ENCODE results near the gene FBXO5. TPM values are rescaled to one million over a fixed set of nuclear protein-coding genes. Genes with fewer than 3 reads are reported as not detected.

Gene FBXO5
- total RNA-seq (10 to 100 TPM; 29.7 to 33.8 TPM), polyA plus RNA-seq (7.6 TPM)

- ChIA-PET CTCF (interaction anchor here (1.3 to 1.7 kb wide), 2 partner anchors 9 to 18 kb away, joined by 3 to 7 read pairs; no protein-coding TSS in a partner anchor), POLR2A (interaction anchor here (0.7 to 1.2 kb wide), 4 partner anchors 10 to 1593 kb away, joined by 4 to 6 read pairs (median 4); no protein-coding TSS in a partner anchor)
- no peaks in the 10 kb centered on the region for H3K36me3 ChIP-seq (ENCODE audit: insufficient read depth, low read length)
- H3K27me3 ChIP-seq (ENCODE audit: insufficient read depth, low read length, poor library complexity, severe bottlenecking): no peaks in the 10 kb centered on the region
- peak; percentile 96 to 98 (median 97) for DNase-seq
- Mint-ChIP-seq H3K9me3 (no peaks in the 10 kb centered on the region), H3K27ac (peak within 1 kb of the TSS; percentile 93 to 100 (median 98)), H3K4me3 (peak within 1 kb of the TSS; percentile 92 to 100 (median 99)), H3K27me3 (no peaks in the 10 kb centered on the region), H3K36me3 (peaks cover 0 to 17% (median 0%) of the 10 kb centered on the region in 3 donors), H3K4me1 (peaks cover 34 to 64% (median 61%) of the 10 kb centered on the region in 3 donors)
- peaks cover 28% of the 10 kb centered on the region for H3K4me1 ChIP-seq (ENCODE audit: insufficient read depth, low read length)
- no peaks in the 10 kb centered on the region for H3K9me3 ChIP-seq (ENCODE audit: low read length)
- peak within 1 kb of the TSS; percentile 75 for H3K4me3 ChIP-seq (ENCODE audit: low read length)
- H3K27ac ChIP-seq (ENCODE audit: low read depth, low read length): peak within 1 kb of the TSS; percentile 89
Measured at GRCh38 chr6:152982904-152983636, at the start of gene FBXO5. TSS of gene FBXO5 (minus strand) at chr6:152983041. CDS start at chr6:152982959, 82 bp downstream.

GRCh38 chr6:153032255-153032882, 49.5 kb upstream of the FBXO5 start:
- ChIA-PET POLR2A (no interaction called here), CTCF (no interaction called here)
- H3K27ac ChIP-seq (ENCODE audit: low read depth, low read length): no peak overlapping the region
- peaks cover 11 to 32% of the 10 kb centered on the region in 2 donors for H3K27me3 Mint-ChIP-seq
- no peak overlapping the region for H3K4me3 ChIP-seq (ENCODE audit: low read length)
- H3K4me3 Mint-ChIP-seq: no peak overlapping the region
- H3K27ac Mint-ChIP-seq: peak overlapping the region in 1 of 8 donors; percentile 12
- H3K4me1 Mint-ChIP-seq: no peaks in the 10 kb centered on the region
- H3K27me3 ChIP-seq (ENCODE audit: insufficient read depth, low read length, poor library complexity, severe bottlenecking): no peaks in the 10 kb centered on the region
- H3K36me3 ChIP-seq (ENCODE audit: insufficient read depth, low read length): no peaks in the 10 kb centered on the region
- H3K4me1 ChIP-seq (ENCODE audit: insufficient read depth, low read length): no peaks in the 10 kb centered on the region
- no peaks in the 10 kb centered on the region for H3K9me3 Mint-ChIP-seq
- H3K9me3 ChIP-seq (ENCODE audit: low read length): no peaks in the 10 kb centered on the region
- no peak for DNase-seq
- no peaks in the 10 kb centered on the region for H3K36me3 Mint-ChIP-seq

- no peaks in the 10 kb centered on the region for H3K4me1 ChIP-seq (ENCODE audit: insufficient read depth, low read length)
- H3K4me3 Mint-ChIP-seq: no peak overlapping the region
- POLR2A ChIA-PET: no interaction called here
- H3K9me3 Mint-ChIP-seq: no peaks in the 10 kb centered on the region
- no peaks in the 10 kb centered on the region for H3K36me3 ChIP-seq (ENCODE audit: insufficient read depth, low read length)
- no peaks in the 10 kb centered on the region for H3K4me1 Mint-ChIP-seq
- CTCF ChIA-PET: interaction anchor here (1.1 kb wide), 1 partner anchor 78 kb away, joined by 3 read pairs; no protein-coding TSS in a partner anchor
- no peaks in the 10 kb centered on the region for H3K36me3 Mint-ChIP-seq
- no peak overlapping the region for H3K4me3 ChIP-seq (ENCODE audit: low read length)
- peak overlapping the region in 1 of 8 donors; percentile 6 for H3K27ac Mint-ChIP-seq
- no peak overlapping the region for H3K27ac ChIP-seq (ENCODE audit: low read depth, low read length)
- H3K27me3 Mint-ChIP-seq: peaks cover 11 to 38% of the 10 kb centered on the region in 2 donors
- no peaks in the 10 kb centered on the region for H3K9me3 ChIP-seq (ENCODE audit: low read length)
- no peaks in the 10 kb centered on the region for H3K27me3 ChIP-seq (ENCODE audit: insufficient read depth, low read length, poor library complexity, severe bottlenecking)
- no peak for DNase-seq
Measured at GRCh38 chr6:153031335-153031955, 48.6 kb upstream of the FBXO5 start.

- Histone ChIP-seq H3K27me3 (ENCODE audit: insufficient read depth, low read length, poor library complexity, severe bottlenecking) (no peaks in the 10 kb centered on the region), H3K4me1 (ENCODE audit: insufficient read depth, low read length) (no peaks in the 10 kb centered on the region), H3K27ac (ENCODE audit: low read depth, low read length) (no peak overlapping the region), H3K9me3 (ENCODE audit: low read length) (no peaks in the 10 kb centered on the region), H3K36me3 (ENCODE audit: insufficient read depth, low read length) (no peaks in the 10 kb centered on the region), H3K4me3 (ENCODE audit: low read length) (no peak overlapping the region)
- POLR2A ChIA-PET: no interaction called here
- H3K9me3 Mint-ChIP-seq: no peaks in the 10 kb centered on the region
- no peaks in the 10 kb centered on the region for H3K36me3 Mint-ChIP-seq
- peaks cover 0 to 5% (median 1%) of the 10 kb centered on the region in 3 donors for H3K4me1 Mint-ChIP-seq
- no peak overlapping the region for H3K27ac Mint-ChIP-seq
- no peak overlapping the region for H3K4me3 Mint-ChIP-seq
- peaks cover 11 to 46% of the 10 kb centered on the region in 2 donors for H3K27me3 Mint-ChIP-seq
- no peak for DNase-seq
- CTCF ChIA-PET: no interaction called here
Measured at GRCh38 chr6:153028963-153029362, 46.1 kb upstream of the FBXO5 start.

GRCh38 chr6:153028286-153028685, 45.4 kb upstream of the FBXO5 start:
- no peak overlapping the region for H3K27ac ChIP-seq (ENCODE audit: low read depth, low read length)
- peaks cover 11 to 48% of the 10 kb centered on the region in 2 donors for H3K27me3 Mint-ChIP-seq
- no peak overlapping the region for H3K4me3 Mint-ChIP-seq
- peaks cover 0 to 5% (median 1%) of the 10 kb centered on the region in 3 donors for H3K4me1 Mint-ChIP-seq
- no peaks in the 10 kb centered on the region for H3K27me3 ChIP-seq (ENCODE audit: insufficient read depth, low read length, poor library complexity, severe bottlenecking)
- no peaks in the 10 kb centered on the region for H3K9me3 ChIP-seq (ENCODE audit: low read length)
- ChIA-PET POLR2A (no interaction called here), CTCF (no interaction called here)
- H3K27ac Mint-ChIP-seq: no peak overlapping the region
- H3K4me1 ChIP-seq (ENCODE audit: insufficient read depth, low read length): no peaks in the 10 kb centered on the region
- no peaks in the 10 kb centered on the region for H3K9me3 Mint-ChIP-seq
- no peak overlapping the region for H3K4me3 ChIP-seq (ENCODE audit: low read length)
- H3K36me3 Mint-ChIP-seq: no peaks in the 10 kb centered on the region
- no peak for DNase-seq
- no peaks in the 10 kb centered on the region for H3K36me3 ChIP-seq (ENCODE audit: insufficient read depth, low read length)

- H3K9me3 ChIP-seq (ENCODE audit: low read length): no peaks in the 10 kb centered on the region
- H3K4me1 Mint-ChIP-seq: peaks cover 0 to 5% (median 1%) of the 10 kb centered on the region in 3 donors
- H3K27ac Mint-ChIP-seq: no peak overlapping the region
- no peak overlapping the region for H3K27ac ChIP-seq (ENCODE audit: low read depth, low read length)
- H3K36me3 ChIP-seq (ENCODE audit: insufficient read depth, low read length): no peaks in the 10 kb centered on the region
- ChIA-PET CTCF (no interaction called here), POLR2A (no interaction called here)
- H3K36me3 Mint-ChIP-seq: no peaks in the 10 kb centered on the region
- H3K27me3 Mint-ChIP-seq: peaks cover 11 to 48% of the 10 kb centered on the region in 2 donors
- no peaks in the 10 kb centered on the region for H3K9me3 Mint-ChIP-seq
- no peak overlapping the region for H3K4me3 ChIP-seq (ENCODE audit: low read length)
- H3K27me3 ChIP-seq (ENCODE audit: insufficient read depth, low read length, poor library complexity, severe bottlenecking): no peaks in the 10 kb centered on the region
- no peaks in the 10 kb centered on the region for H3K4me1 ChIP-seq (ENCODE audit: insufficient read depth, low read length)
- no peak for DNase-seq
- H3K4me3 Mint-ChIP-seq: no peak overlapping the region
Measured at GRCh38 chr6:153027480-153027879, 44.6 kb upstream of the FBXO5 start.

- H3K4me3 Mint-ChIP-seq: no peak overlapping the region
- Histone ChIP-seq H3K9me3 (ENCODE audit: low read length) (no peaks in the 10 kb centered on the region), H3K27me3 (ENCODE audit: insufficient read depth, low read length, poor library complexity, severe bottlenecking) (no peaks in the 10 kb centered on the region), H3K27ac (ENCODE audit: low read depth, low read length) (no peak overlapping the region), H3K4me3 (ENCODE audit: low read length) (no peak overlapping the region), H3K36me3 (ENCODE audit: insufficient read depth, low read length) (no peaks in the 10 kb centered on the region), H3K4me1 (ENCODE audit: insufficient read depth, low read length) (no peaks in the 10 kb centered on the region)
- H3K9me3 Mint-ChIP-seq: no peaks in the 10 kb centered on the region
- ChIA-PET CTCF (interaction anchor here (0.9 to 3.1 kb wide), 3 partner anchors 9 to 160 kb away, joined by 3 to 9 read pairs (median 5); no protein-coding TSS in a partner anchor), POLR2A (no interaction called here)
- peaks cover 7 to 41% of the 10 kb centered on the region in 2 donors for H3K27me3 Mint-ChIP-seq
- no peak for DNase-seq
- peaks cover 0 to 5% (median 1%) of the 10 kb centered on the region in 3 donors for H3K4me1 Mint-ChIP-seq
- no peaks in the 10 kb centered on the region for H3K36me3 Mint-ChIP-seq
- H3K27ac Mint-ChIP-seq: no peak overlapping the region
Measured at GRCh38 chr6:153024709-153025017, 41.8 kb upstream of the FBXO5 start.
